GM23248 (cell line): ENCODE measurements around the gene TBC1D10A. TPM values are rescaled to one million over a fixed set of nuclear protein-coding genes. Genes with fewer than 3 reads are reported as not detected.

Source experiments
- DNase-seq: peaks from one replicate; pipeline ENCODE4 v3.0.0-alpha.2; 2015
- H2AFZ ChIP-seq: fragments of 200-600 bp; sonication (generic); 2 replicates; pipeline ENCODE4 v1.6.1; 2016; ENCODE audit warnings: antibody characterized with exemption
- H3F3A ChIP-seq: fragments of 200-600 bp; sonication (generic); 2 replicates; pipeline ENCODE4 v1.6.1; 2016; ENCODE audit warnings: mild to moderate bottlenecking, antibody characterized with exemption, mixed run types; ENCODE audit not compliant: insufficient read depth
- H3K27ac ChIP-seq: fragments of 200-600 bp; sonication (generic); 2 replicates; pipeline ENCODE4 v1.5.1; 2016; ENCODE audit warnings: mild to moderate bottlenecking
- H3K27me3 ChIP-seq: fragments of 200-600 bp; sonication (generic); replicated peaks from 2 replicates; pipeline ENCODE4 v1.6.1; 2016; ENCODE audit warnings: mild to moderate bottlenecking; ENCODE audit not compliant: insufficient read depth
- H3K36me3 ChIP-seq: fragments of 200-600 bp; sonication (generic); 2 replicates; pipeline ENCODE4 v1.6.1; 2016; ENCODE audit warnings: low read depth, mild to moderate bottlenecking
- H3K4me1 ChIP-seq: fragments of 200-600 bp; sonication (generic); 2 replicates; pipeline ENCODE4 v1.6.1; 2016; ENCODE audit warnings: mild to moderate bottlenecking; ENCODE audit not compliant: insufficient read depth
- H3K4me2 ChIP-seq: fragments of 200-600 bp; sonication (generic); one replicate; pipeline ENCODE4 v1.6.1; 2016; ENCODE audit warnings: mild to moderate bottlenecking; ENCODE audit not compliant: unreplicated experiment
- H3K4me3 ChIP-seq: fragments of 200-600 bp; sonication (generic); 2 replicates; pipeline ENCODE4 v1.5.1; 2016; ENCODE audit warnings: mild to moderate bottlenecking
- H3K79me2 ChIP-seq: fragments of 200-600 bp; sonication (generic); 2 replicates; pipeline ENCODE4 v1.6.1; 2016; ENCODE audit warnings: mild to moderate bottlenecking; ENCODE audit not compliant: insufficient read depth
- H3K9ac ChIP-seq: fragments of 200-600 bp; sonication (generic); 2 replicates; pipeline ENCODE4 v1.6.1; 2016; ENCODE audit warnings: mild to moderate bottlenecking
- H3K9me2 ChIP-seq: fragments of 200-600 bp; sonication (generic); 2 replicates; pipeline ENCODE4 v1.6.1; 2016; ENCODE audit warnings: mixed run types, mild to moderate bottlenecking, moderate library complexity; ENCODE audit not compliant: insufficient read depth
- H3K9me3 ChIP-seq: fragments of 200-600 bp; sonication (generic); one replicate; pipeline ENCODE4 v1.6.1; 2017; ENCODE audit warnings: low read depth
- H4K20me1 ChIP-seq: fragments of 200-600 bp; sonication (generic); 2 replicates; pipeline ENCODE4 v1.6.0; 2016; ENCODE audit not compliant: insufficient read depth
- EZH2 ChIP-seq: fragments of 200-600 bp; sonication (generic); IDR thresholded peaks from 2 replicates; pipeline ENCODE4 v1.6.1; 2018; ENCODE audit warnings: antibody characterized with exemption, mild to moderate bottlenecking; ENCODE audit not compliant: insufficient read depth, poor library complexity, severe bottlenecking
- EZH2phosphoT487 ChIP-seq: fragments of 200-600 bp; sonication (generic); IDR thresholded peaks from 2 replicates; pipeline ENCODE4 v1.6.1; 2018; ENCODE audit warnings: antibody characterized with exemption, moderate library complexity, mild to moderate bottlenecking, low read depth; ENCODE audit not compliant: insufficient read depth
- WGBS, 2 experiments: methylation state at CpG; one replicate each; pipeline ENCODE4 v1.1.6; 2015 to 2017; ENCODE audit warnings: low lambda C conversion rate in 2 of 2, low coverage in 1 of 2; ENCODE audit errors: missing lambda C conversion rate in 2 of 2; 5-methylcytosine and 5-hydroxymethylcytosine counted together
- in situ Hi-C: fragments of 300-500 bp; cut with MboI; formaldehyde crosslinking; loops from 2 replicates; pipeline ENCODE4 v1.15.0; 2020
- polyA plus RNA-seq: library from polyadenylated mRNA; unstranded; fragments of >200 nt; fragmentation: Nextera tagmentation; extraction: Ambion mirVana; gene quantifications from 2 replicates; pipeline ENCODE4 v1.2.1, GENCODE V29; 2016
- total RNA-seq: library from RNA; depleted of rRNA; stranded (reverse); fragments of >200 nt; shearing (Covaris generic); gene quantifications from 2 replicates; pipeline ENCODE4 v1.2.3, GENCODE V29; 2014

The TBC1D10A gene
- total and polyA plus RNA-seq, 2 experiments from 2014 or later = 16.9 to 21.9 TPM

DNA sequence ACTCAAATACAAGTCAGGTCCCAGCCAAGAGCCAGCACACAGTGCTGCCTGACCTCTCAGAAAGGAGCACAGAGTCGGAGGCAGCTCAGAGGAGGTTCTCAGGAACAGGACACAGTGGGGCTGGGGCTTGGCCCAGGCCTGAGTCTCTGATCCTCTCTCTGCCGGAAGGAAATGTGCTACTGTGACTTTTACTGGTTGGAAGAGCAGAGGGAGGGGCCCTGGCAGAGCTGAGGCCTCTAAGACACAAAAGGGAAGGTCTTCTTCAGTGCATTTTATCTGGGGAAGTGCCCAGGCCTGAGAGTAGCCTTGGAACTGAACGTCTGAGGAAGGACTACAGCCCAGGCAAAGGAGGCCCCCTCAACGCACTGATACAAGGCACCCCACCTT is 21.2 kb downstream of the TBC1D10A start:
- no peaks in the 10 kb centered on the region for H3K9me2 ChIP-seq
- H3K4me2 ChIP-seq = peak overlapping the region; percentile 31
- H3K9me3 ChIP-seq = no peaks in the 10 kb centered on the region
- H3K4me1 ChIP-seq = peaks cover 54% of the 10 kb centered on the region
- TF ChIP-seq EZH2 (no peak), EZH2phosphoT487 (no peak)
- peak; percentile 40 for DNase-seq
- H3K36me3 ChIP-seq = 0 out of 2 replicates have a peak, but pooled peaks cover 3% of the 10 kb centered on the region
- H3K4me3 ChIP-seq = no peak overlapping the region
- no peak overlapping the region for H2AFZ ChIP-seq
- no peak overlapping the region for H3K9ac ChIP-seq
- H3F3A ChIP-seq = peaks cover 13% of the 10 kb centered on the region
- H3K27me3 ChIP-seq = no peaks in the 10 kb centered on the region
- peaks cover 82% of the 10 kb centered on the region for H3K79me2 ChIP-seq
- in situ Hi-C loops = no loop called here
- peaks cover 7% of the 10 kb centered on the region; the same call in 1 of the 2 replicates for H4K20me1 ChIP-seq
- peak overlapping the region; percentile 25 for H3K27ac ChIP-seq
- 20 to 21% methylated on average over 4 of the region's 4 CpGs for WGBS, 2 experiments

DNA sequence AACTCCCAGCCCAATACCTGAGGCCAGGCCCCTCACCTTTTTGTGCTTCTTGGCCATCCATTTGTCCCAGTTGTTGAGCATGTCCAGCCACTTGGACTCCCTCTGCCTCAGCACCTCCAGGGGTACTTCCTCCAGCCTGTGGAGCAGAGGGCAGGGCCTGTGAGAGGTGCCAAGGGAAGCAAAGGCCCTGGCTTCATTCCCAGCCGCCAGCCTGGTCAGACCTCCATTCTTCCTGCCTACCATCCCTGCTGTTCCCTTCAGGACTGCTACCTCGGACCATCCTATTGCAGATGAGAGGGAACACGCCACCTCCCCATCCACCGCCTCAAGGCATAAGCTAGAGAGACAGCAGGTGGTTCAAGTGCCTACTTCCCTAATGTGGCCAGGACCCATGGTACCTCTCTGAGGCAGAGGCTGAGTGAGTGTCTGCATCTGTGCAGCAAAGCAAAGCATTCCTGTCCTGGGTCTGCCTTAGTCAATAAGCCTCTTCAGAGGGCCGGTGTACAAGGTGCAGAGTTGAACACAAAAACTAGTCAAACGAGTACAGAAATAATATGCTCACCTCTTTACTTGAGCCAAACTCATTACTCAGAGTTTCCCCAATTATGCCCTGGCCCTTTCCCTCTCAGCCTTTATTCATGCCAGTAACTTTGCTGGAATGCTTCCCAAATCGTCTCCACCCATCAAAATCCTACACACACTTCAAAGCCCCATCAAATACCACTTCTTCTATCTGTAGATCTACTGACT is 22.1 kb downstream of the TBC1D10A start:
- H3K4me1 ChIP-seq = peaks cover 46% of the 10 kb centered on the region
- peaks cover 82% of the 10 kb centered on the region for H3K79me2 ChIP-seq
- no peak overlapping the region for H3K4me3 ChIP-seq
- TF ChIP-seq EZH2 (no peak), EZH2phosphoT487 (no peak)
- peak; percentile 72 for DNase-seq
- H3K36me3 ChIP-seq = 0 out of 2 replicates have a peak, but pooled peaks cover 3% of the 10 kb centered on the region
- no peaks in the 10 kb centered on the region for H3K9me3 ChIP-seq
- H3K9ac ChIP-seq = no peak overlapping the region
- no peaks in the 10 kb centered on the region for H3K27me3 ChIP-seq
- H3K27ac ChIP-seq = peak overlapping the region; percentile 25
- H2AFZ ChIP-seq = no peak overlapping the region
- H3F3A ChIP-seq = peaks cover 5% of the 10 kb centered on the region
- peaks cover 7% of the 10 kb centered on the region; the same call in 1 of the 2 replicates for H4K20me1 ChIP-seq
- in situ Hi-C loops = no loop called here
- WGBS, 2 experiments = 64 to 70% methylated on average over 7 of the region's 7 CpGs
- H3K4me2 ChIP-seq = peak overlapping the region; percentile 31
- no peaks in the 10 kb centered on the region for H3K9me2 ChIP-seq

DNA sequence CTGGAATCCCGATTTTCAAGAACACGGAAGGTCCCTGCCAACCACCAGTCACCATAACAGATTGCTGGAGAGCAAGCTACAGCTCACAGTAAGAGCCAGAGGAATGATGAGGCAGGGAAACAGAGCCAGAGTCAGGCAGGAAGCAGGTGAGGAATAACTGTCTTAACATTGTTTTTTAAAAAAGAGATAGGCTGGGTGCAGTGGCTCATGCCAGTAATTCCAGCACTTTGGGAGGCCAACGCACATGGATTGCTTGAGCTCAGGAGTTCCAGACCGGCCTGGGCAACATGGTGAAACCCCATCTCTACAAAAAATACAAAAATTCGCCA is 24.0 kb downstream of the TBC1D10A start:
- H3K4me1 ChIP-seq = peaks cover 33% of the 10 kb centered on the region
- H2AFZ ChIP-seq = no peak overlapping the region
- no peaks in the 10 kb centered on the region for H3K27me3 ChIP-seq
- H3K9me2 ChIP-seq = no peaks in the 10 kb centered on the region
- H3K27ac ChIP-seq = peak overlapping the region; percentile 73
- peaks cover 7% of the 10 kb centered on the region; the same call in 1 of the 2 replicates for H4K20me1 ChIP-seq
- H3K4me3 ChIP-seq = no peak overlapping the region
- WGBS, 2 experiments = 77 to 78% methylated on average over 5 of the region's 5 CpGs
- no peaks in the 10 kb centered on the region for H3K9me3 ChIP-seq
- no peak overlapping the region for H3K4me2 ChIP-seq
- in situ Hi-C loops = no loop called here
- peaks cover 3% of the 10 kb centered on the region; the same call in 1 of the 2 replicates for H3F3A ChIP-seq
- 0 out of 2 replicates have a peak overlapping the region, but pooled peaks have one; percentile 7 for H3K9ac ChIP-seq
- TF ChIP-seq EZH2 (no peak), EZH2phosphoT487 (no peak)
- peaks cover 63% of the 10 kb centered on the region for H3K79me2 ChIP-seq
- DNase-seq = no peak
- 0 out of 2 replicates have a peak, but pooled peaks cover 3% of the 10 kb centered on the region for H3K36me3 ChIP-seq

DNA sequence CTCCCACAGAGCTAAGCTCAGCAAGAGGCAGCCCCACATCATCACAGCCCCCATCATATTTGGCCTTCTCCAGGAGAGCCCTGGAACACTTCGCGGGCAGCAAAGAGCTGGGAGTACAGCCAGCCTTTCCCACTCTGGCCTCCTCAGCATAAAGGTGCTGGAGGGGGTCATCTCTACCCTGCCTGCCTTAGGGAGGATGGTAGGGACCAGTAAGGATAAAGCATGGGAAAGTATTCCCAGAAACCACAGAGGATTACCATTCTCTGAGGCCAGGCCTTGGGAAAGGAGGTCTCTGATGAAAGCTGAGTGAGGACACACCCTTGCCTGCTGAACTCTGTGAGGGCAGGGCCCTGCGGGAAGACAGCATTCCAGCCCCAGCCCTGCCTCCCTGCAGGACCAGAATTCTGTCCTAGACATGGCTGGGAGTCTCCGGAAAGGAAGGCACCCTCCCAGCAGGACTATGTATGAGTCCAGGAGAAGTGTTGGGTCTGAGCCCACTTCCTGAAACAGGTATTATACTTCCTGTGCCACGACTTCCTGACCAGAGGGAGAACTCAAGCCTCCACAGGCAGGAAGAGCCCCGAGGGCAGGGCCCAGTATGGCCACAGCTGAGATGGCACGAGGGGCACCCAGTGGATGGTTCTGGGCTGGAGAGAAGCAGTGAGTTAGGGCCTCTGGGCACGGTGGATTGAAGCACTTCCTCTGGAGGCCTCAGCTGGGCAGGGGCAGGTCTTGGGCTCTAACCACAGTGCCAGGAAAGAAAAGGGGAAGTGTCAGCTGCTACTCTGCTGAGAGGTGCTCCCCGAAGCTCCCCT is 24.5 kb downstream of the TBC1D10A start:
- H3K4me2 ChIP-seq = peak overlapping the region; percentile 14
- 56 to 60% methylated on average over 9 of the region's 9 CpGs for WGBS, 2 experiments

More for the DNA sequence above, 24.5 kb downstream of the TBC1D10A start:
- Histone ChIP-seq H3F3A (peaks cover 3% of the 10 kb centered on the region; the same call in 1 of the 2 replicates), H3K9ac (peak overlapping the region; percentile 41), H4K20me1 (peaks cover 7% of the 10 kb centered on the region; the same call in 1 of the 2 replicates), H3K79me2 (peaks cover 57% of the 10 kb centered on the region), H3K9me3 (no peaks in the 10 kb centered on the region), H3K36me3 (0 out of 2 replicates have a peak, but pooled peaks cover 3% of the 10 kb centered on the region), H2AFZ (no peak overlapping the region), H3K9me2 (no peaks in the 10 kb centered on the region), H3K27me3 (no peaks in the 10 kb centered on the region), H3K4me3 (no peak overlapping the region), H3K4me1 (peaks cover 33% of the 10 kb centered on the region), H3K27ac (peak overlapping the region; percentile 73)
- TF ChIP-seq EZH2phosphoT487 (no peak), EZH2 (no peak)
- DNase-seq = peak; percentile 82
- in situ Hi-C loops = no loop called here
